ENCODE data around the gene PLA2G4B.
A peak's percentile ranks its signal among the peaks of the same experiment; 100 is the strongest.

Gene PLA2G4B

GRCh38 chr15:41838400-41838897 is at the start of gene PLA2G4B:
PLA2G4B (plus strand) TSS chr15:41838847; CDS start chr15:41838914, 67 bp downstream.
- DNase-seq, result no peak

GRCh38 chr15:41789236-41789635 is 49.4 kb upstream of the PLA2G4B start:
- DNase-seq, result no peak

GRCh38 chr15:41789662-41790061 is 49.0 kb upstream of the PLA2G4B start:
- DNase-seq, result no peak

- DNase-seq, result no peak
Observed at GRCh38 chr15:41790169-41790568, 48.5 kb upstream of the PLA2G4B start.

GRCh38 chr15:41790756-41791546 is 47.7 kb upstream of the PLA2G4B start:
- DNase-seq, result peak; percentile 5

- DNase-seq, result no peak
Observed at GRCh38 chr15:41791547-41791937, 47.1 kb upstream of the PLA2G4B start.

- DNase-seq, result peak; percentile 11
Observed at GRCh38 chr15:41792000-41792637, 46.5 kb upstream of the PLA2G4B start.

GRCh38 chr15:41794081-41794480 is 44.6 kb upstream of the PLA2G4B start:
- no peak for DNase-seq

GRCh38 chr15:41795996-41796856 is 42.4 kb upstream of the PLA2G4B start:
- no peak for DNase-seq

- no peak for DNase-seq
Observed at GRCh38 chr15:41797201-41797944, 41.3 kb upstream of the PLA2G4B start.

GRCh38 chr15:41798607-41799487 is 39.8 kb upstream of the PLA2G4B start:
- no peak for DNase-seq

- no peak for DNase-seq
Observed at GRCh38 chr15:41799488-41799805, 39.2 kb upstream of the PLA2G4B start.

GRCh38 chr15:41801185-41801584 is 37.5 kb upstream of the PLA2G4B start:
- no peak for DNase-seq

GRCh38 chr15:41801850-41802455 is 36.7 kb upstream of the PLA2G4B start:
- DNase-seq, result no peak

GRCh38 chr15:41804361-41804760 is 34.3 kb upstream of the PLA2G4B start:
- no peak for DNase-seq

GRCh38 chr15:41804916-41805666 is 33.6 kb upstream of the PLA2G4B start:
- no peak for DNase-seq

- DNase-seq, result no peak
Observed at GRCh38 chr15:41805711-41806110, 32.9 kb upstream of the PLA2G4B start.

GRCh38 chr15:41806291-41807181 is 32.1 kb upstream of the PLA2G4B start:
- DNase-seq, result peak; percentile 4

GRCh38 chr15:41809121-41809520 is 29.5 kb upstream of the PLA2G4B start:
- no peak for DNase-seq
